DMS 273 (cell line): ENCODE measurements around the gene STRIP1.
A peak's percentile ranks its signal among the peaks of the same experiment; 100 is the strongest.
"Not testable (repeated sequence)": the region's sequence is repeated elsewhere in the genome, so short reads cannot be mapped to it uniquely, and the experiment has no call there.

Experiments used
- DNase-seq: peaks from one replicate; lab custom pipeline; 2025; ENCODE audit not compliant: unreplicated experiment; lab: John Stamatoyannopoulos, UW

STRIP1 gene

GRCh38 chr1:110007046-110007830, 27.2 kb upstream of the STRIP1 start:
- DNase-seq: peak; percentile 73

- no peak for DNase-seq
Observed at GRCh38 chr1:110008971-110009565, 25.4 kb upstream of the STRIP1 start.

- DNase-seq: peak; percentile 73
Observed at GRCh38 chr1:110011527-110012041, 22.8 kb upstream of the STRIP1 start.

GRCh38 chr1:110012100-110012780, 22.2 kb upstream of the STRIP1 start:
- DNase-seq: no peak

GRCh38 chr1:110017792-110018191, 16.6 kb upstream of the STRIP1 start:
- no peak for DNase-seq

GRCh38 chr1:110018396-110018795, 16.0 kb upstream of the STRIP1 start:
- no peak for DNase-seq

GRCh38 chr1:110019770-110020169, 14.7 kb upstream of the STRIP1 start:
- DNase-seq: no peak

GRCh38 chr1:110021285-110021684, 13.1 kb upstream of the STRIP1 start:
- DNase-seq: no peak

GRCh38 chr1:110024613-110025012, 9.8 kb upstream of the STRIP1 start:
- DNase-seq: no peak

GRCh38 chr1:110030687-110031086, 3.7 kb upstream of the STRIP1 start:
- not testable (repeated sequence) for DNase-seq

- DNase-seq: no peak
Observed at GRCh38 chr1:110032327-110032726, 2.1 kb upstream of the STRIP1 start.

- DNase-seq: no peak
Observed at GRCh38 chr1:110033421-110033820, 1.0 kb upstream of the STRIP1 start.

GRCh38 chr1:110034040-110034450, 379 bp upstream of the STRIP1 start:
- DNase-seq: no peak

GRCh38 chr1:110035236-110035752, 870 bp downstream of the STRIP1 start:
- DNase-seq: peak; percentile 56

- DNase-seq: no peak
Observed at GRCh38 chr1:110038271-110038670, 3.8 kb downstream of the STRIP1 start.

GRCh38 chr1:110039641-110040040, 5.2 kb downstream of the STRIP1 start:
- no peak for DNase-seq

GRCh38 chr1:110040548-110040947, 6.1 kb downstream of the STRIP1 start:
- no peak for DNase-seq

- no peak for DNase-seq
Observed at GRCh38 chr1:110043016-110043415, 8.6 kb downstream of the STRIP1 start.

GRCh38 chr1:110047463-110047862, 13.0 kb downstream of the STRIP1 start:
- no peak for DNase-seq

- DNase-seq: no peak
Observed at GRCh38 chr1:110048240-110048639, 13.8 kb downstream of the STRIP1 start.

- DNase-seq: no peak
Observed at GRCh38 chr1:110048923-110049601, 14.6 kb downstream of the STRIP1 start.
